HG02840 (cell line): Measurements from ENCODE around the gene INSIG1.

Experiments used
- ATAC-seq: cut with Tn5 transposase; IDR thresholded peaks from one replicate; pipeline ENCODE4 v1.9.1; 2021; ENCODE audit warnings: mild to moderate bottlenecking, moderate library complexity, moderate number of reproducible peaks; ENCODE audit not compliant: unreplicated experiment, low FRiP score

The INSIG1 gene

DNA sequence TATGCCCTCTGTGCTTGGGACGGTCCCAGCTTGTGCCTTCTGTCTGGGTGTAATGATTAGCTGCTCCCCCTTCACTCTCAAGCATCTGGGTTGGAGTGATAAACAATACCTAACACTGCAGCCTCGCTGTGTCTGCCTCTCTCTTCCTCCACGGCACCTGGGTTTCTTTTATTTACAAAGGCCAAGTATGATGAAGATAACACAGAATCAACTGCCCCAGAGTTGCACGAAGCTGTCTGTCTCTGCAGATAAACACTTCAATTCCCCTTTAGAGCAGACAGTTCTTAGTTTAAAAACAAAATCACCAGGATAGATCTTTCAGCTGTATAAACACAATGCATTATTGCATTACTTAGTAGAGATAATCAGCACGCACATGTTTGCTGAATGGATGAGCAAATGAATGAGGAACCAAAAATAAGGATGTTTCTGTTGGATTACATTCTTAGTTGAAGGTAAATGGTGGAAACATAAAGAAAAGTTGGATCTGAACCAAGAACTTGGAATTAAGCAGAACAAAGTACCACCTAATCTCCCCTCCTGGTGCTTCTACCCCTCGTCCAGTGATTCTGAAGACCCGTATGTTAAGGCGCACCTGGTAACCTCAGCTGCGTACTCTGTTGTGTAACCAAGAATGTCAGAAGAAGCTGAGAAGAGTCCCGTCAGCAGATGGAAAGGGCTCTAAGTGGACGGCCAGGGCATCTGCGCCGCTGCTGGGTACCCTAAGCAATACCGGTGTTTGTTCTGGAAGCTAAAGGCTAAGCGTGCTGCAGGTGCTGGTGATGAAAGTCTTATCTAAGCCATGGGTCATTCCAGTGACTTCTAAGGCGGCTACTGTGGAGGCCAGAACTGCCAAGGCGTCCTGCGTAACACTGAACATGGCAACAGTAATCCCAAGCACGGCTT is 26.6 kb downstream of the INSIG1 start:
- no peak for ATAC-seq

DNA sequence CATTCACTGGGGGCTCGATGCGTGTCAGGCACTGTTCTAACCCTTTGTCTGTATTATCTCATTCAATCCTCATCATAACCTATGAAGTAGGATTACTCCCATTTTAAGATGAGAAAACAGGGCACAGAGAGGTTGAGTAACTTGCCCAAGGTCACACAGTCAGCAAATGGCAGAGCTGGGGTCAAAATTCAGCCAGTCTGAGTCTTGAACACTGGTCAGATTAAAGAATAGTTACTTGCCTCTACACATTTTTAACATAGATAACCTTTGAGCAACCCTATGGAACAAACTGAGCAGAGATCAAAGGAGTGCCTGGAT is 27.2 kb downstream of the INSIG1 start:
- no peak for ATAC-seq

DNA sequence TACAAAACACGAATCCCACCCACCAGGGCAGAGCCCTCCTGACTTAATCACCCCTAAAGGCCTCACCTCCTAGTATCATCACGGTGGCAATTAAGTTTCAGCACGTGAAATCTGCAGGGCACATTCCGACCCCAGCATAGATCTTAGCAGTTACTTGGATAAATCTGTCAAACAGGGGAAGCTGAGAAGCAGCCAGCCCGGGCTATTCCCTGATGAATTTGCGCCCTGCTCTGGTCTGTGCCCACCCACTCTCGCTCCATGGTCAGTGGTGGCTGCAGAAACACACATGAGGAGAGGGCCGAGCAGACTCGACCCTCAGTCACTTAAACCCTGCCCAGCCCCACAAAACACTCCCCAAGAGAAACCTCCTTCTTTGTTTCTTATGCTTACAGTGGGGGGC is 28.7 kb downstream of the INSIG1 start:
- no peak for ATAC-seq

DNA sequence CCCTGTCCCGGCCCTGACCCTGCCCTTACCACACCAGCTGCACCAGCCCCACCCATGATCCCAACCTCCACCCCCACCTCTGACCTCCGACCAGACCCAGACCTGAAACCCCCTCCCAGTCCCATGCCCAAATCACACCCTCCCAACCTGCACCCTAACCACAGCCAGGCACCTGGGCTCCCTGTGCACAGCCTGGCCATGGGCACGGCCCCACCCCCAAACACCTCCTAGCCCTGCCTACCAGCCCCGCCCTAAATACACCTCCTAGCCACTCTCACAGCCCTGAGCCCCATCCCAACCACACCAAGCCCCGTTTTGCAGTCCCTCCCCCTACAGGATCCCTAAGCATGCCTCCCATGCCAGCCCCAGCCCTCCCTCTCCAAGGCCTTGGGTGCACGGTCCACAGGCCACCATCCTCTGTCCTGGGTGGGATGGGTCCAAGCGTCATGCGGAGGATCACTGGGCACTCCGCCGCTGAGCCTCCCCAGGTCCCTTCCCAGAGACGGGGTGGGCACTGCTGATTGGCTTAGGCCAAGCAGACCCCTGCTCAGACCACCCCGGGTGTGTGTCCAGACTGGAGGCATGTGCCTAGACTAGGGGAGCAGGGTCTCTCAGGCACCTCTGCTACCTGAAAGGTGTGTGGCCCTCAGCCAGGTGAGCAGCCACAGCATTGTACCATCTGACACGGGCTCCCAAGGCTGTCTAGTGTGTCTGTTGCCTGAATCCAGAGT is 30.1 kb downstream of the INSIG1 start:
- no peak for ATAC-seq

DNA sequence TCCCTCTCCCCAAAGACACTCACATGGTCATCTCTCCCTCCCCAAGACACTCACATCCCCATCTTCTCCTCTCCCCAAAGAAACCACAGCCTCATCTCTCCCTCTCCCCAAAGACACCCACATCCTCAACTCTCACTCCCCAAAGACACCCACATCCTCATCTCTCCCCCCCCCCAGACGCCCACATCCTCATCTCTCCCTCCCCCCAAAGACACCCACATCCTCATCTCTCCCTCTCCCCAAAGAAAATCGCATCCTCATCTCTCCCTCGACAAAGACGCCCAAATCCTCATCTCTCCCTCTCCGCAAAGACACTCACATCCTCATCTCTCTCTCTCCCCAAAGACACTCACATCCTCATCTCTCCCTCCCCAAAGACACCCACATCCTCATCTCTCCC is 31.5 kb downstream of the INSIG1 start:
- ATAC-seq = no peak

DNA sequence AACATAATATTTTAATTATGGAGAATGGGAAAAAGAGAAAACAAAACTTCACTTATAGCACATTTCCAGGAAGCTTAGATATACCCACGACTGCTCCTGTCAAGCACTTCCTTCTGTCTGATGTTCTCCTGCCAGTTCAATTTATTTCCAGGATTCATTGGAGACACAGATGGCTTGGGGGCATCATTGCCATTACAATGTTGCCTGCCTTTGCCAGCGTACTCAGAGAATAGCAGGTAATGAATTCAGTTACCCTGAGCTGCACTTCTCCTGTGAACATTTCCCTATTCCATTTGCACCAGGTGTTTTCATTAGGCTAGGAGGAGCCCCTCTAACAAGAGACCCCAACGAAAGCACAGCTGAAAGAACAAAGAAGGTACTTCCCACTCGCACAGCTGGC is 33.7 kb downstream of the INSIG1 start:
- ATAC-seq = no peak

DNA sequence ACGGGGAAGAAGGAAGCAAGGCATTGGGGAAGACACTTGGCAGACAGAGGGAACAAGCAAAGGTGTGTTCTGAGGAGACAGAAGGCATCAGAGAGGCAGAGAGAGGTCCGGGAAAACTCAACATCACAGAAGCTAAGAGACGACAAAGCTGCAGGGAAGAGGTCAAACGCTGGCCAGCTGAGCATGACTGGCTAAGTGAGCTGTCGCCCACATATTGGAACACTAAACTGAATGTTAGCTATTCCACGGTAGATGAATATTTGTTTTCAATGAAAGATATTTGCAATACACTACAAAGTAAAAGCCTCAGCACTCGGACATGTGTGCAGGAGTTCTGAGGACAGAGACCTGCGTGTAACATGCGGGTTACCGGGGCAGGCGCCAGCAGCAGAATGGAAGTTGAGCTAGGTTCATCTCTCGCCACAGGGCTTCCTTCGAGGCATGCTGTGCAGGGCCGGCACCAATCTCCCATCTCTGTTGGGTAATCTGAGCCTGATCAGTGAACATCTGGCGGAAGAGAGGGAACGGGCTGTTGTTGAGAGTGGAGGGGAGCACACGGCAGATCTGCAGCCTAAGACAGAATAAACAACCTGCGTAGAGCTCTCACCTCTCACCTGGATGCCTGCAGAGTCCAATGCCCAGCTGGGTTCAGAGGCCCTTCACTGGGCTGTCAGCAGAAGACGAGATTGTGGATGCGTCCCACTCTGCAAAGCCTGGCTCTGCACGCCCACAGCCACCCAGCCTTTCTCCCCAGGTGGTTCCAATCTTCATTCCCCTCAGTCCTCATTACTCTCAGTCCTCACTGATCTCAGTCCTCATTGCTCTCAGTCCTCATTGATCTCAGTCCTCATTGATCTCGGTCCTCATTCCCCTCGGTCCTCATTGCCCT is 35.9 kb downstream of the INSIG1 start:
- no peak for ATAC-seq

DNA sequence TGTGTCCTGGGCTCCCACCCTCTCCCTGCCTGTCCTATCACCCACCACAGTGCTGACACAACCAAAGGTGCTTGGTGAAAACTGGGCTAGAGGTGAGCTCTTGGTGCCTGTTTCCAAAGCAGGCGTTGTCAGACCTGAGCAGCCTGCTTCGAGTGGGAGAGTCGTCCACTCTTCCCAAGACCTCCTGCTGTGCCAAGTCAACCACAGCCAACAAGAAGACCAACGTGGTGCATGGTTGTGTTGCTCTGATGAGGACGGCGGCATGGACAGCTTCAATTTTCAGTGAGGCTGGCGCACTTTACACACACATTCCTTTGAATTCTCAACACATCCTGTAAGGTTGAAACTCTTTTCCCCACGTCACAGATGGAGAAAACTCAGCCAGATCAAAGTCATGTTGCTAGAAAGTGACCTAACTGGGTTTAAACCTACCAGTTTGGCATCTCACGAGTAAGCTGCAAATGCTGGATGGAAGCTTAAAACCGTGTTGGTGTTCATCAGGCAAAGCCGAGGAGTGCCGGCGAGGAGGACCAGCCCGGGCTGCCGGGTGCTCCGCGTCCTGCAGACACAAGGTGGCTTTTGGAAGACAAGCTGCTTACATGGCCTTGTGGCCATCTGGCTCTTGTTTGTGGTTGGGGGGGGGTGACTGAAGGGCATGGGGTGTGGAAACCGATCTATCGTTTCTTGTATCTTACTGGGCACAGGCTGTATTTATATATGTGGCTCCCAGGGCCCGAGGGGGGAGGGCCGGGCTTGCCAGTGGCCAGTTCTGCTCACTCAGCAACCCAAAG is 39.3 kb downstream of the INSIG1 start:
- no peak for ATAC-seq

DNA sequence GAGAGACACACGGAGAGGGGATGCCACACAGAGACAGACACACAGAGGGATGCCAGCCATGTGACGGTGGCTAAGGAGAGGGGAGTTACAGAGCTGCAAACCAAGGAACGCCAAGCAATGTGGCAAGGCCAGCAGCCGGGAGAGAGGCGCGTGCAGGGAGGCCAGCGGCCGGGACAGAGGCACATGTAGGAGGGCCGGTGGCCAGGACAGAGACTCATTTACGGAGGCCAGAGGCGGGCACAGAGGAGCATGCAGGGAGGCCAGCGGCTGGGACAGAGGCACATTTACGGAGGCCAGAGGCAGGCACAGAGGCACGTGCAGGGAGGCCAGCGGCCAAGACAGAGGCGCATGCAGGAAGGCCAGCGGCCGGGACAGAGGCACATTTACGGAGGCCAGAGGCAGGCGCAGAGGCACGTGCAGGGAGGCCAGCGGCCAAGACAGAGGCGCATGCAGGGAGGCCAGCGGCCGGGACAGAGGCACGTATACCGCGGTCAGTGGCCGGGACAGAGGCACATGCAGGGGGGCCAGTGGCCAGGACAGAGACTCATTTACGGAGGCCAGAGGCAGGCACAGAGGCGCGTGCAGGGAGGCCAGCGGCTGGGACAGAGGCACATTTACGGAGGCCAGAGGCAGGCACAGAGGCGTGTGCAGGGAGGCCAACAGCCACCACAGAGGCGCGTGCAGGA is 40.4 kb downstream of the INSIG1 start:
- no peak for ATAC-seq

DNA sequence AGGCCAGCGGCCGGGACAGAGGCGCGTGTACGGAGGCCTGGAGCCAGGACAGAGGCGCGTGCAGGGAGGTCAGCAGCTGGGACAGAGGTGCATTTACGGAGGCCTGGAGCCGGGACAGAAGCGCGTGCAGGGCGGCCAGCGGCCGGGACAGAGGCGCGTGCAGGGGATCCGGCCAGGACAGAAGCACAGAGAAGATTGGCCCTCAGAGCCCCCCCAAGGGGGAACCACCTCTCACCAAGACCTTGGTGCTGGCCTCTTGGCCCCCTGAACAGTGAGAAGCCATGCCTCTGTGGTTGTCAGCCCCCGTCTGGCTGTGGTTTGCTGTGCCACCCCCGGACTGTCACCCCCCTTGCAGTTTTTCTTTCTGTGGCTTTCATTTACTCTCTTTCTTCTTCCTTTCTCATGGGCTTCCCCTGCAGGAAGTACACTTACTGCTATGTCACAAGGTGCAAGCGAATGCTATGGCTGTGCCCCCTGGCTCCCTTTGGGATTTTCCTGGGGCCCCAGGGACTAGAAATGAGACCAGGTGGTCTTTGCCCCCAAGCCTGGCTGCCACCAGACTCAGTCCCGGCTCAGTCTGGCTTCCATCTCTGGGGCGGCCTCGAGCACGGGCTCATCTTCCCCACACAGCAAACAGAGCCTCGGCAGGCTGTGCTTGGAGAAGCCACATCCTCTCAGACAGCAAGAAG is 41.1 kb downstream of the INSIG1 start:
- no peak for ATAC-seq

DNA sequence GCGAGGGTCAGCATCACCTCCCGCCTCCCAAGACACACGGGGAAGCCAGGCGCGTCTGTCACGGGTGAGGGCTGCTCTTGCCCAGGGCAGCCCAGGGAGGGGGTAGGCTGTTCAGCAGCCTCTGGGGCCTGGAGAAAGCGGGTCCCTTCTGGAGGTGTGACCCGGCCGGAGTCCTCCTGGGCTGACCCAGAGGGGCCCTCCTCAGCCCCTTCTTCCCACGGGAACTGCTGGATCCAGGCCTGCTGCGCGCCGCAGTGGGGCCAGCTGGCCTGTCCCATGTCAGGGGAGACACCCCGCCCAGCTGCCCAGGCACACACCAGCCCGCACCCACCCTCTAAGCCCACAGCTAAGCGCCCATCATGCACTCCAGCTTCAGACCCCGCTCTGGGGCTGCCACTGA is 41.8 kb downstream of the INSIG1 start:
- no peak for ATAC-seq

DNA sequence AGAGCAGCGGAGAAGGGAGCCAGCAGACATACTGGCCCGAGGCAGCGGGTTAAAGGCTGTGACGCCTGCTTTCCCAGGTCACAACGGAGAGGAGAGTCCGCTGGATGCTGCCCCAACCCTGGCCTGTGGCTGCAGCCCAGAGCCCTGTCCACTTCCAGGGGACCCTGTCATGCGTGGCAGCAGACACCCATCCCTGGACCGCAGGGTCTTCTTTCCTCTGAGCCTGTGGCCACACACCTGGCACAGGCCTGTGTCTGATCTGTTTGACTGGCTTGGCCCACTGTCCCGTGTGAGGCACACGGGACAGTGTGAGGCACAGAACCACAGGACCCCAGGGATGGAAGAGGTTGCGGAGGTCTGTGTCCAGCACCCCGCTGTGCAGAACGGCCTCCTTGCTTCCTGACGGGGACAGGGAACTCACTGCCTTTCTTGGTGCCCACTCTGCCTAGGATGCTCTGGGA is 42.4 kb downstream of the INSIG1 start:
- ATAC-seq = no peak

DNA sequence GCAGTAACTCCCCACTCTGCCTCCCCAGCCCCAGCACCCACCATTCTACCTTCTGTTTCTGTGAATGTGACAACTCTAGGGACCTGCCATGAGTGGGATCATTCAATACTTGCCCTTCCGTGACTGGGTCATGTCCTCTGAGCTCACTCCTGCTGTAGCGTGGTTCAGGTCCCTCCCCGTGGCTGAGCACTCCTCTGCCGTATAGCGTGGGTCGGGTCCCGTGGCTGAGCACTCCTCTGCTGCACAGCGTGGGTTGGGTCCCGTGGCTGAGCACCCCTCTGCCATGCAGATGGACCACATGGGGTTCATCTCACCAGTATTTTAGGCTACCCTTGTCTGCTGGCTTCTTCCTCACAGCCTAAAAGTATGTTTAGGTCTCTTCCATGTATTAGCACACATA is 43.0 kb downstream of the INSIG1 start:
- ATAC-seq = no peak

DNA sequence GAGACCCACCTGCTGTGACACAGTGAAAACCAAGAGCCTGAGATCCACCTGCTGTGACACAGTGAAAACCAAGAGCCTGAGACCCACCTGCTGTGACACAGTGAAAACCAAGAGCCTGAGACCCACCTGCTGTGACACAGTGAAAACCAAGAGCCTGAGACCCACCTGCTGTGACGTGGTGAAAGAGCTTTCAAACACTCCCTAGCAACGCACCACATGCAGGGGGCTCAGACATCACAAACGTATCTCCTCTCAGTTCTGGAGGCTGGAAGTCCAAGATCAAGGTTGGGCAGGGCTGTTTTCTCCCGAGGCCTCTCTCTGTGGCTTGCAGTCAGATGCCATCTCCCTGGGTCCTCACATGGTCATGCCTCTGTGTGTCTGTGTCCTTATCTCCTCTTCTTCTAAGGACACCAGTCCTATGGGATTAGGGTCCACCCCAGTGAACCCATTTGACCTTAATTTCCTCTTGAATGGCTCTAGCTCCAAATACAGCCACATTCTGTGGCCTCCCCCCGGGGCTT is 43.8 kb downstream of the INSIG1 start:
- no peak for ATAC-seq

DNA sequence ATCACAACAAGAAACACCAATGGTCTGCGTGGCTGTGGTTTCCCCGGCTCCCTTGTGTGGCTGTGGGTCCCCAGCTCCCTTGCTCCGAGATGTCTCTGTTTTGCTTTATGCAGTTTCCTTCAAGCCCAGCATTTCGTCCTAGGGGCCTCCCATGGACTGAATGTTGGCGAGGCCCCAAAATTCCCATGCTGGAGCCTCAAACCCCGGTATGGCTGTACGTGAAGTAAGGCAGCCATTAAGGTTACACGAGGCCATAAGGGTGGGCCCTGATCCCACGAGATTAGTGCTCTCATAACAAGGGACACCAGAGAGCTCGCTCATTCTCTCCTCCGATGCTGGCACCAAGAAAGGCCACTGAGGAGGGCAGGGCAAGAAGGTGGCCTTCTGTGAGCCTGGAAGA is 44.6 kb downstream of the INSIG1 start:
- ATAC-seq = no peak

DNA sequence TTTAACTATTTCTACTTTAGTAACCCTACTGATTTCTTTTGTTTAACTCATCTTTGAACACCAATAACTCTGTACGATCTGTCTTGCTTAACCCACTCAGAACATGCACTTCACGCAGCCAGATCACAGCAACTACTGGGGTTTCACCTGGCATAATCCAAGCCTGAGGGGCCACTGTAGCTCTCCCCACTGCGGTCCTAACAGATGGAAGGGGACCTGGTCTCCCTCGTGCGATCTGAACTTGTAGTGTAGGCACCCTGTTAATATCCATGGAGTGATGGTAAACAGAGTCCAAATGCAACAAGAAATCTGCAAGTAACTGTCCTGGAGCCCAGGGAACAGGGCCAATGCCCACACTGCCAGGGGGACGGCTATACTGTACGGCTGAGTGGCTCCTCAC is 45.5 kb downstream of the INSIG1 start:
- no peak for ATAC-seq

DNA sequence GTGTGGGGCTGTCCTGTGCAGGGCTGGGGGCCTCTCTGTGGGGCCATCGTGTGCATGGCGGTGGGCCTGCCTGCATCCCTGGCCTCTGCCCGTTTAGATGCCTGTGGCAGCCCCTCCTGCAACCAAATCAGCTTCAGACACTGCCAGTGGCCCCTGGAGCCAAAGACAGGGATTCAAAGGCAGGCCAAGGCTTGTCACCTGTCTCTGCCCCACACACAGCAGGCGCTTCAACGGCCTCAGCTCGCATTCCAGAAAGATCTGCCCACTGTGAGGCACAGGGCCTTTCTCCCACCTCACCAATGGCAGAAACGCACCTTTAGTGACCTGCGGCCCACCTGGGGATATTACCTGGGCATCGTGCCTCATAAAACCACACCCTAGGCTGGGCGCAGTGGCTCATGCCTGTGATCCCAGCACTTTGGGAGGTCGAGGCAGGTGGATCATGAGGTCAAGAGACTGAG is 46.0 kb downstream of the INSIG1 start:
- no peak for ATAC-seq

DNA sequence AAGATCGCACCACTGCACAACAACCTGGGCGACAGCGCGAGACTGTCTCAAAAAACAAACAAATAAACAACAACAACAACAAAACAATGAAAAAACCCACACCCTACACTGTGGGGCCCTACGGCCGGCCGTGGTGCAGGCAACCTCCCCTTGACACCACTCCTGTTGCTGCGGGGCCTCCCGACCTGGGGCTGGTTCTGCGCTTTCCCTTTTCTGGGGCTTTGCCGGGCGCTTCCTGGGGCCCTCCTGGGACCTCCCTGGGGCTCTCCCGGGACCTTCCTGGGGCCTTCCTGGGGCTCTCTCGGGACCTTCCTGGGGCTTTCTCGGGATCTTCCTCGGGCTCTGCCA is 46.6 kb downstream of the INSIG1 start:
- ATAC-seq = peak; percentile 25
